Measurements from ENCODE around the gene RPS6KA5.

Gene RPS6KA5

DNA sequence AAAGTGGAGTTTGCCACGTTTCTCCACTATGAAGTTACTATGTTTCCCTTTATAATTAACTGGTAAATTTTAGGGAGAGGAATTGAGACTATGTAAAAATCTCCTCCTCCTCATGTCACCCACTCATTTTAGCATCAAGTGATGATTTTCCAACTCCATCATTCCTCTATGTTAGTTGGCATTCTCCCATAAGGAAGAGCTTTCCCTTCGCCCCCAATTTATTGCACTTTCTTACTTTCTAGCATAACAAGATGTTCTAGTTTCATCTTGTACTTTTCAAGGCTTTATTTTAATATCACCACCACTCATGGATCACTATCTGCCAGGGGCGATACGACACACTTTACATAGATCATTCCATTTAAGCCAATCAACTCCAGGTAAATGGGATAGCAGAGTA lies 97.1 kb downstream of the RPS6KA5 start:
- TF ChIP-seq CSDC2 (CRISPR knock-in tag; IDR thresholded peaks at IDR 0.05) (no peak), ARNTL (CRISPR knock-in tag; IDR thresholded peaks at IDR 0.05; ENCODE audit: borderline replicate concordance, low read depth) (no peak), POU6F1 (CRISPR knock-in tag; IDR thresholded peaks at IDR 0.05; ENCODE audit: borderline replicate concordance, low read depth) (no peak), GLIS3 (CRISPR knock-in tag; IDR thresholded peaks at IDR 0.05) (no peak), TCF4 (CRISPR knock-in tag; IDR thresholded peaks at IDR 0.05; ENCODE audit: borderline replicate concordance) (no peak), RARB (CRISPR knock-in tag; IDR thresholded peaks at IDR 0.05) (no peak), ZC3H10 (CRISPR knock-in tag; IDR thresholded peaks at IDR 0.05) (no peak), ZFP30 (CRISPR knock-in tag; IDR thresholded peaks at IDR 0.05) (no peak), ISL1 (CRISPR knock-in tag; IDR thresholded peaks at IDR 0.05) (no peak), PPARA (CRISPR knock-in tag; IDR thresholded peaks at IDR 0.05; ENCODE audit: borderline replicate concordance) (no peak)
- no peak for ATAC-seq

- no peak for TF ChIP-seq SNAI2 (CRISPR knock-in tag; IDR thresholded peaks at IDR 0.05)
- ATAC-seq, result no peak
These were observed 97.8 kb downstream of the RPS6KA5 start for GRCh38 chr14:90962505-90963109.

DNA sequence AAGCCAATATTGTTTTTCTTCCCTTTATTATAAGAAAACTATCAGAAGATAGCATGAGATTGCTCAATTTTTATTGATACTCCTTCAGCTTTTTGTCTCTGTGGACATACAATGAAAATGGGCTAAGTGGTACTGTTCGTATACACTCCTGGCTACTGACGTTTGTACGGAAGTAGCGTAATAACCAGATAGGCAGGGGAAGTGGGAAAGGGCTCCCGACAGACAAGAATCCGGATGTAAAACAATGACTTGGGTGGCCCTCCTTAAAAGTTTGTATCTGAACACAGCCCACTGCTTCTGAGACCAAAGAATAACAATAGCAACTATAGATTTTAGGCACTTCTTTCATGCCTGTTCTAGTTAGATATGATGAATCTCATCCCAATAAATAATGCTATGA lies 99.6 kb downstream of the RPS6KA5 start:
- ATAC-seq, result no peak
- TF ChIP-seq ZC3H10 (CRISPR knock-in tag; IDR thresholded peaks at IDR 0.05) (no peak), CREB5 (CRISPR knock-in tag; IDR thresholded peaks at IDR 0.05; ENCODE audit: low read depth) (no peak), ISL1 (CRISPR knock-in tag; IDR thresholded peaks at IDR 0.05) (no peak), PPARA (CRISPR knock-in tag; IDR thresholded peaks at IDR 0.05; ENCODE audit: borderline replicate concordance) (no peak), ZNF8 (CRISPR knock-in tag; IDR thresholded peaks at IDR 0.05) (no peak)
- TF ChIP-seq, protein P1, sequence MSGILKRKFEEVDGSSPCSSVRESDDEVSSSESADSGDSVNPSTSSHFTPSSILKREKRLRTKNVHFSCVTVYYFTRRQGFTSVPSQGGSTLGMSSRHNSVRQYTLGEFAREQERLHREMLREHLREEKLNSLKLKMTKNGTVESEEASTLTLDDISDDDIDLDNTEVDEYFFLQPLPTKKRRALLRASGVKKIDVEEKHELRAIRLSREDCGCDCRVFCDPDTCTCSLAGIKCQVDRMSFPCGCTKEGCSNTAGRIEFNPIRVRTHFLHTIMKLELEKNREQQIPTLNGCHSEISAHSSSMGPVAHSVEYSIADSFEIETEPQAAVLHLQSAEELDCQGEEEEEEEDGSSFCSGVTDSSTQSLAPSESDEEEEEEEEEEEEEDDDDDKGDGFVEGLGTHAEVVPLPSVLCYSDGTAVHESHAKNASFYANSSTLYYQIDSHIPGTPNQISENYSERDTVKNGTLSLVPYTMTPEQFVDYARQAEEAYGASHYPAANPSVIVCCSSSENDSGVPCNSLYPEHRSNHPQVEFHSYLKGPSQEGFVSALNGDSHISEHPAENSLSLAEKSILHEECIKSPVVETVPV (CRISPR knock-in tag; IDR thresholded peaks at IDR 0.05), result no peak

- no peak for ATAC-seq
- TF ChIP-seq POU6F1 (CRISPR knock-in tag; IDR thresholded peaks at IDR 0.05; ENCODE audit: borderline replicate concordance, low read depth) (no peak), ISL1 (CRISPR knock-in tag; IDR thresholded peaks at IDR 0.05) (no peak), TCF4 (CRISPR knock-in tag; IDR thresholded peaks at IDR 0.05; ENCODE audit: borderline replicate concordance) (no peak), ZNF8 (CRISPR knock-in tag; IDR thresholded peaks at IDR 0.05) (no peak)
These were observed 101.1 kb downstream of the RPS6KA5 start for GRCh38 chr14:90959344-90959743.

GRCh38 chr14:90956273-90956672 lies 104.2 kb downstream of the RPS6KA5 start:
- no peak for ATAC-seq
- TF ChIP-seq CSDC2 (CRISPR knock-in tag; IDR thresholded peaks at IDR 0.05) (no peak), POU6F1 (CRISPR knock-in tag; IDR thresholded peaks at IDR 0.05; ENCODE audit: borderline replicate concordance, low read depth) (no peak), ISL1 (CRISPR knock-in tag; IDR thresholded peaks at IDR 0.05) (no peak), TOX (CRISPR knock-in tag; IDR thresholded peaks at IDR 0.05; ENCODE audit: borderline replicate concordance) (no peak), SNAI2 (CRISPR knock-in tag; IDR thresholded peaks at IDR 0.05) (no peak), TCF4 (CRISPR knock-in tag; IDR thresholded peaks at IDR 0.05; ENCODE audit: borderline replicate concordance) (no peak), ZFP3 (CRISPR knock-in tag; IDR thresholded peaks at IDR 0.05) (no peak), BACH2 (CRISPR knock-in tag; IDR thresholded peaks at IDR 0.05; ENCODE audit: borderline replicate concordance) (no peak), RARB (CRISPR knock-in tag; IDR thresholded peaks at IDR 0.05) (no peak), ZFP30 (CRISPR knock-in tag; IDR thresholded peaks at IDR 0.05) (no peak), TSHZ2 (CRISPR knock-in tag; IDR thresholded peaks at IDR 0.05) (no peak), GLIS3 (CRISPR knock-in tag; IDR thresholded peaks at IDR 0.05) (no peak), PATZ1 (CRISPR knock-in tag; IDR thresholded peaks at IDR 0.05; ENCODE audit: borderline replicate concordance) (no peak)
